Endothelial cell (in vitro differentiated cells): Measurements from ENCODE around the gene SMYD4. TPM values are rescaled to one million over a fixed set of nuclear protein-coding genes. Genes with fewer than 3 reads are reported as not detected.

Source experiments
- DNase-seq: peaks from one replicate; pipeline ENCODE4 v3.0.0; 2021; ENCODE audit warnings: low spot score
- H3K27ac Mint-ChIP-seq: one replicate; pipeline ENCODE4 v1.8.0; 2021; ENCODE audit warnings: mixed read lengths, inconsistent platforms; ENCODE audit not compliant: unreplicated experiment
- H3K27me3 Mint-ChIP-seq: one replicate; pipeline ENCODE4 v1.8.0; 2021; ENCODE audit warnings: mild to moderate bottlenecking, moderate library complexity, mixed read lengths, inconsistent platforms; ENCODE audit not compliant: unreplicated experiment
- H3K36me3 Mint-ChIP-seq: one replicate; pipeline ENCODE4 v1.8.0; 2021; ENCODE audit warnings: mild to moderate bottlenecking, low read depth, mixed read lengths, inconsistent platforms; ENCODE audit not compliant: unreplicated experiment
- H3K4me1 Mint-ChIP-seq: one replicate; pipeline ENCODE4 v1.8.0; 2021; ENCODE audit warnings: mild to moderate bottlenecking, mixed read lengths, inconsistent platforms; ENCODE audit not compliant: unreplicated experiment
- H3K4me3 Mint-ChIP-seq: one replicate; pipeline ENCODE4 v1.8.0; 2021; ENCODE audit warnings: mild to moderate bottlenecking, mixed read lengths, inconsistent platforms; ENCODE audit not compliant: unreplicated experiment
- H3K9me3 Mint-ChIP-seq: one replicate; pipeline ENCODE4 v1.8.0; 2021; ENCODE audit warnings: mixed read lengths, inconsistent platforms; ENCODE audit not compliant: unreplicated experiment
- total RNA-seq: library from RNA; stranded (reverse); fragmentation: NEBNext Ultra II Directional; extraction: Animal tissue kit (Norgen Biotek cat#: 25700); gene quantifications from one replicate; pipeline ENCODE4 v1.2.1, GENCODE V29; 2021; ENCODE audit not compliant: unreplicated experiment
- TF ChIP-seq, protein P1 (sequence below): fragments of 200-600 bp; sonication (generic); IDR thresholded peaks from one replicate; pipeline ENCODE4 v1.5.0; 2021; ENCODE audit warnings: antibody characterized with exemption; ENCODE audit not compliant: unreplicated experiment

SMYD4 gene
- total RNA-seq, 1 donor from 2014 or later, result 19.3 TPM

DNA sequence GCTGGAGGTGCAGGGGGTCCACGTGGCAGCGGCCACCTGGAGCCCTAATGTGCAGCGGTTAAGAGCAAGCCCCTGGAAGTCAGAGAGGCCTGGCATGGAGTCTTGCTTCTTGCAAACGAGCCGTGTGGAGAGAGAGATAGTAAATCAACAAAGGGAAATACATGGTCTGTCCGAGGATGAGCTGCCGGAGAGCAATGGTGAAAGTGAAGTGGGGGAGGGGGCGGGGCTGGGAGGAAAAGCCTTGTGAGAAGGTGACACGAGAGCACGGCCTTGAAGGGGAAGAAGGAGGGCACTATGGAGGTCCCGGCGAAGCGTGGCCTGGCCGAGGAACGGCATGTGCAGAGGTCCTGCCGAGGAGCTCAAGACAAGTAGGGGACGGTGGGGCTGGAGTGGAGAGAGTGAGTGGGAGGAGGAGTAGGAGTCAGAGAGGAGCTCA, 73.9 kb downstream of the SMYD4 start:
- Mint-ChIP-seq H3K27ac (no peak overlapping the region), H3K9me3 (no peaks in the 10 kb centered on the region), H3K36me3 (no peaks in the 10 kb centered on the region), H3K4me3 (peak overlapping the region; percentile 47), H3K4me1 (peaks cover 12% of the 10 kb centered on the region), H3K27me3 (peaks cover 8% of the 10 kb centered on the region)
- TF ChIP-seq, protein P1, sequence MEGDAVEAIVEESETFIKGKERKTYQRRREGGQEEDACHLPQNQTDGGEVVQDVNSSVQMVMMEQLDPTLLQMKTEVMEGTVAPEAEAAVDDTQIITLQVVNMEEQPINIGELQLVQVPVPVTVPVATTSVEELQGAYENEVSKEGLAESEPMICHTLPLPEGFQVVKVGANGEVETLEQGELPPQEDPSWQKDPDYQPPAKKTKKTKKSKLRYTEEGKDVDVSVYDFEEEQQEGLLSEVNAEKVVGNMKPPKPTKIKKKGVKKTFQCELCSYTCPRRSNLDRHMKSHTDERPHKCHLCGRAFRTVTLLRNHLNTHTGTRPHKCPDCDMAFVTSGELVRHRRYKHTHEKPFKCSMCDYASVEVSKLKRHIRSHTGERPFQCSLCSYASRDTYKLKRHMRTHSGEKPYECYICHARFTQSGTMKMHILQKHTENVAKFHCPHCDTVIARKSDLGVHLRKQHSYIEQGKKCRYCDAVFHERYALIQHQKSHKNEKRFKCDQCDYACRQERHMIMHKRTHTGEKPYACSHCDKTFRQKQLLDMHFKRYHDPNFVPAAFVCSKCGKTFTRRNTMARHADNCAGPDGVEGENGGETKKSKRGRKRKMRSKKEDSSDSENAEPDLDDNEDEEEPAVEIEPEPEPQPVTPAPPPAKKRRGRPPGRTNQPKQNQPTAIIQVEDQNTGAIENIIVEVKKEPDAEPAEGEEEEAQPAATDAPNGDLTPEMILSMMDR, result no peak
- no peak for DNase-seq

DNA sequence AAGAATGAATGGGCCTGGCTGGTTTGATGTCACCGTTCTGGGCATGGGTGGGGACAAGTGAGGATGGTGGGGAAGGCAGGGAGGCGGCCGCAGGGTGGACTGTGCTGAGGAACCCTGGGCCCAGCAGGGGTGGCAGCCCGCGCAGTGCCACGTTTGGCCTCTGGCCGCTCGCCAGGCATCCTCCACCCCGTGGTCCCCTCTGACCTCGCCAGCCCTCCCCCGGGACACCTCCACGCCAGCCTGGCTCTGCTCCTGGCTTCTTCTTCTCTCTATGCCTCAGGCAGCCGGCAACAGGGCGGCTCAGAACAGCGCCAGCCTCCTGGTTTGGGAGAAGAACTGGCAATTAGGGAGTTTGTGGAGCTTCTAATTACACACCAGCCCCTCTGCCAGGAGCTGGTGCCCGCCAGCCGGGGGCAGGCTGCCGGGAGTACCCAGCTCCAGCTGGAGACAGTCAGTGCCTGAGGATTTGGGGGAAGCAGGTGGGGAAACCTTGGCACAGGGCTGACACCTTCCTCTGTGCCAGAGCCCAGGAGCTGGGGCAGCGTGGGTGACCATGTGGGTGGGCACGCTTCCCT, 74.4 kb downstream of the SMYD4 start:
- H3K4me1 Mint-ChIP-seq, result peaks cover 14% of the 10 kb centered on the region
- peaks cover 8% of the 10 kb centered on the region for H3K27me3 Mint-ChIP-seq
- H3K27ac Mint-ChIP-seq, result no peak overlapping the region
- TF ChIP-seq, protein P1, result no peak
- no peaks in the 10 kb centered on the region for H3K9me3 Mint-ChIP-seq
- H3K36me3 Mint-ChIP-seq, result no peaks in the 10 kb centered on the region
- H3K4me3 Mint-ChIP-seq, result no peak overlapping the region
- no peak for DNase-seq

DNA sequence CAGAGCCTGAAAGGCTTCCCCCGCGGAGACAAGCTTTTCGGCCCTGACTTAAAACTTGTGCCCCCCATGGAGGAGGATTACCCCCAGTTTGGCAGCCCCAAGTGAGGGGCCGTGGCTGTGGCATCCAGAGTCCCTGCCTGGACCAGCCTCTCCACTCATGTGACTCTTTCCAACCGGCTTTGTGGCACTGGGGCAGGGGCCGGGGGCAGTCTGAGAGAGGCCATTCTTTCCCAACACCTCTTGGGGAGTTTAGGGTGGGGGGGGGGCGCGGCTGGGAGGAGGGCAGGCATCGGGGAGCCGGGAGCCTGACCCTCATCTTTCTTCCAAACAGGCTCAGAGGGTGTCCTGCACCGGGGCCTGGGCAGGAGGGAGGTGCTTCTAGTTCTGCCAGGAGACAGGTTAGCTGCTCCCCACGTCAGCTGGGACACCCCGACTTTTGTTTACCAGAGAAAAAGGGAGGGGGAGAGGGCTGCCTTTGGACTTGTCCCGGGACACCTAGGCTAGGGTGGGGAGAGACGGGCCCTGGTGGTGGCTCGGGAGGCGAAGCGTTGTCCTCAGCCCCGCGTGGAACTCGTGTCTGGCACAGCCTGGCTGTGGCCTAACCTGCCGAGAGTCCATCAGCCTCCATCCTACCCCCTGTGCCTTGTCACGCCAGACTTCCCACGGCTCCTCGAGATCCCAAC, 75.1 kb downstream of the SMYD4 start:
- no peaks in the 10 kb centered on the region for H3K36me3 Mint-ChIP-seq
- TF ChIP-seq, protein P1, result no peak
- no peaks in the 10 kb centered on the region for H3K9me3 Mint-ChIP-seq
- H3K27ac Mint-ChIP-seq, result no peak overlapping the region
- no peak overlapping the region for H3K4me3 Mint-ChIP-seq
- H3K27me3 Mint-ChIP-seq, result peaks cover 5% of the 10 kb centered on the region
- peaks cover 14% of the 10 kb centered on the region for H3K4me1 Mint-ChIP-seq
- no peak for DNase-seq

DNA sequence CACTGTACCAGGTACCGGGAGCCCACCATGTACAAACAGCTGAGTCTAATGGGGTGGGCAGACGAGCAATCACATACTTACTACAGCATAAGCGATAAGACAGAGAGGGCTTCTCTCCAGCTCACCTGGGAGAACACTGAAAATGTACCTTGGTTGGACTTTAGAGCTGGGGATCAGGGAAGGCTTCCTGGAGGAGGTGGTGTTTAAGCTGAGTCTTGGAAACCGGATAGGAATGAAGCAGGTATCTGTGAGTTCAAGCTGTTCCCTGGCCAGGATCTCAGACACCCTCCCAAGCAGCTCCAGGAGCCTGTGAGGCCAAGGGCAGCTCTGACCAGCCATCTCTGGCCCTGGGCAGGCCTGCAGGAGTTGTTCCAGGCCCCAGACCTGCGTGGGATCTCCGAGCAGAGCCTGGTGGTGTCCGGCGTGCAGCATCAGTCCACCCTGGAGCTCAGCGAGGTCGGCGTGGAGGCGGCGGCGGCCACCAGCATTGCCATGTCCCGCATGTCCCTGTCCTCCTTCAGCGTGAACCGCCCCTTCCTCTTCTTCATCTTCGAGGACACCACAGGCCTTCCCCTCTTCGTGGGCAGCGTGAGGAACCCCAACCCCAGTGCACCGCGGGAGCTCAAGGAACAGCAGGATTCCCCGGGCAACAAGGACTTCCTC, 75.8 kb downstream of the SMYD4 start:
- no peaks in the 10 kb centered on the region for H3K36me3 Mint-ChIP-seq
- H3K4me1 Mint-ChIP-seq, result peaks cover 14% of the 10 kb centered on the region
- no peaks in the 10 kb centered on the region for H3K9me3 Mint-ChIP-seq
- TF ChIP-seq, protein P1, result no peak
- no peak for DNase-seq
- H3K27me3 Mint-ChIP-seq, result peaks cover 5% of the 10 kb centered on the region
- no peak overlapping the region for H3K27ac Mint-ChIP-seq
- no peak overlapping the region for H3K4me3 Mint-ChIP-seq
